ENCODE data around the gene DDA1.

DNA sequence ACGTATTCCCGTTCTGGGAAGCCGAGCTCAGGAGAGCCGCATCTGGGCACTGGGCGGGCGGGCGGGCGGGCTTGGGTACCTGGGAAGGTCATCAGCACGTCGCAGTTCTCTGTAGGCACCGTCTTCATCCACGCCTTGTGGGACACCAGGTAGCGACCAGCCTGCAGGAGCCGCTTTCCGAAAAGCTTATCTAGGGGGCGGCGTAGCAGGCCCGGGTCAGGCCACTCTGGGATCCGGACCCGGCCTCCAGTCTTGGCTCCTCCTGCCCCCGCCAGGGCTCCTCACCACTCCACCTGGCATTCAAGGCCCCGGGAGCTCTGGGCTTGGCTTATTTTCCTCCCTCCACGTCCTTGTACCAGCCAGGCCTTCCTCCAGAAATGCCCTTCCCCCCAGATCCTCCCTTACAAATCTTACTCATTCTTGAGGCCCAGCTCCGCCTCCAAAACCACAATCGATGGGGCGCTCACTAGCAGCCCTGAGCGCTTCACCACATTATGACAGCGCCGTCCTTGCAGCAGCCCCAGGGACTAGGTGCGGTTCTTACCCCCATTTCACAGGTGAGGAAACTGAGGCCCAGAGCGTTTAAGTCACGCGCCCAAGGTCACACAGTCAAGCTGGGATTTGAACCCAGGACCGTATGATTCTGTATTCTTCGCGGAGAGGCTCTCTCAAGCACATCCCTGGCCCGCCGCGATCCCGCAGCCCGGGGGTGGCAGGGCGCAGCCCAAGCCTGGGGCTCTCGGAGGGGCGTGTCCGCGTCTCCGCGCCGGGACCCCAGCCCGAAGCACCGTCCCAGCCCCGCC is 24.4 kb downstream of the DDA1 start:
- TF ChIP-seq CEBPB (IDR thresholded peaks at IDR 0.05) (no peak), RAD21 (IDR thresholded peaks at IDR 0.05; ENCODE audit: low read depth) (no peak)
- TF ChIP-seq, protein P1, sequence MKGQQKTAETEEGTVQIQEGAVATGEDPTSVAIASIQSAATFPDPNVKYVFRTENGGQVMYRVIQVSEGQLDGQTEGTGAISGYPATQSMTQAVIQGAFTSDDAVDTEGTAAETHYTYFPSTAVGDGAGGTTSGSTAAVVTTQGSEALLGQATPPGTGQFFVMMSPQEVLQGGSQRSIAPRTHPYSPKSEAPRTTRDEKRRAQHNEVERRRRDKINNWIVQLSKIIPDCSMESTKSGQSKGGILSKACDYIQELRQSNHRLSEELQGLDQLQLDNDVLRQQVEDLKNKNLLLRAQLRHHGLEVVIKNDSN (IDR thresholded peaks at IDR 0.05), result no peak
